Measurements from ENCODE around the gene RFK. TPM values are rescaled to one million over a fixed set of nuclear protein-coding genes. Genes with fewer than 3 reads are reported as not detected.

Gene RFK
- total and polyA plus RNA-seq, 10 donors, result 5.4 to 21.4 (median 14.1) TPM

DNA sequence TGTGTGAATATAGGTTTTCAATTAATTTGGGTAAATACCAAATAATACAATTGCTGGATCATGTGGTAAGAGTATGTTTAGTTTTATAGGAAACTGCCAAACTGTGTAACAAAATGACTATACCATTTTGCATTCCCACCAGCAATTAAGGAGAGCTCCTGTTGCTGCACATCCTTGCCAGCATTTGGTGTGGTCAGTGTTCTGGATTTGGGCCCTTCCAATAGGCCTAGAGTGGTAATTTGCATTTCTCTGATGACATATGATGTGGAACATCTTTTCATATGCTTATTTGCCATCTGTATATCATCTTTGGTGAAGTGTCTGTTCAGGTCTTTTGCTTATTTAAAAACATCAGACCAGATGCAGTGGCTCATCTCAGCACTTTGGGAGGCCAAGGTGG, 11.6 kb upstream of the RFK start:
- DNase-seq, result no peak
- Histone ChIP-seq H3K27ac (no peak overlapping the region), H3K27me3 (replicated peaks in 1 of 7) (no peaks in the 10 kb centered on the region), H3K4me3 (no peak overlapping the region), H3K9me3 (no peaks in the 10 kb centered on the region), H3K36me3 (no peaks in the 10 kb centered on the region), H3K4me1 (peaks cover 0 to 15% (median 11%) of the 10 kb centered on the region in 6 donors)
- intact Hi-C loops (cut with DNase I; ENCODE audit: low total_unique reads), result no loop called here
- TF ChIP-seq POLR2A (IDR thresholded peaks at IDR 0.05), result no peak
- TF ChIP-seq, protein P1, sequence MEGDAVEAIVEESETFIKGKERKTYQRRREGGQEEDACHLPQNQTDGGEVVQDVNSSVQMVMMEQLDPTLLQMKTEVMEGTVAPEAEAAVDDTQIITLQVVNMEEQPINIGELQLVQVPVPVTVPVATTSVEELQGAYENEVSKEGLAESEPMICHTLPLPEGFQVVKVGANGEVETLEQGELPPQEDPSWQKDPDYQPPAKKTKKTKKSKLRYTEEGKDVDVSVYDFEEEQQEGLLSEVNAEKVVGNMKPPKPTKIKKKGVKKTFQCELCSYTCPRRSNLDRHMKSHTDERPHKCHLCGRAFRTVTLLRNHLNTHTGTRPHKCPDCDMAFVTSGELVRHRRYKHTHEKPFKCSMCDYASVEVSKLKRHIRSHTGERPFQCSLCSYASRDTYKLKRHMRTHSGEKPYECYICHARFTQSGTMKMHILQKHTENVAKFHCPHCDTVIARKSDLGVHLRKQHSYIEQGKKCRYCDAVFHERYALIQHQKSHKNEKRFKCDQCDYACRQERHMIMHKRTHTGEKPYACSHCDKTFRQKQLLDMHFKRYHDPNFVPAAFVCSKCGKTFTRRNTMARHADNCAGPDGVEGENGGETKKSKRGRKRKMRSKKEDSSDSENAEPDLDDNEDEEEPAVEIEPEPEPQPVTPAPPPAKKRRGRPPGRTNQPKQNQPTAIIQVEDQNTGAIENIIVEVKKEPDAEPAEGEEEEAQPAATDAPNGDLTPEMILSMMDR (IDR thresholded peaks at IDR 0.05 in 8 of 11, conservative IDR thresholded peaks at IDR 0.05 in 3 of 11), result no peak
- TF ChIP-seq POLR2AphosphoS5 (IDR thresholded peaks at IDR 0.05), result no peak

DNA sequence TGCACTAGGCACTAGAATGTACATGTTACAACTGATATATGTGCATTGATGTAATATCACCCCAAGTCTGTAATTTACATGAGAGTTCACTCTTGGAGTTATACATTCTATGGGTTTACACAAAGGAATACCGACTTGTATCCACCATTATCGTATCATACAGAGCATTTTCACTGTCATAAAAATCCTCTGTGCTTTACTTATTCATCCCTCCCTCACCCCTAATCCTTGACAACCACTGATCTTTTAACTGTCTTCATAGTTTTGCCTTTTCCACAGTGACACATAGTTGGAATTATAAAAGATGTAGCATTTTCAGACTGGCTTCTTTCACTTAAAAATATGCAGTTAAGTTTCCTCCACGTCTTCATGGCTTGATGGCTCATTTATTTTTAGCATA, 11.1 kb upstream of the RFK start:
- no peak for DNase-seq
- H3K27me3 ChIP-seq (replicated peaks in 1 of 7), result no peaks in the 10 kb centered on the region
- no peaks in the 10 kb centered on the region for H3K36me3 ChIP-seq
- TF ChIP-seq, protein P1 (IDR thresholded peaks at IDR 0.05 in 8 of 11, conservative IDR thresholded peaks at IDR 0.05 in 3 of 11), result no peak
- TF ChIP-seq POLR2A (IDR thresholded peaks at IDR 0.05), result no peak
- H3K9me3 ChIP-seq, result no peaks in the 10 kb centered on the region
- peaks cover 0 to 15% (median 11%) of the 10 kb centered on the region in 6 donors for H3K4me1 ChIP-seq
- 76 to 92% (median 81%) methylated on average over 3 of the region's 3 CpGs for WGBS, 5 donors
- H3K4me3 ChIP-seq, result no peak overlapping the region
- no peak overlapping the region for H3K27ac ChIP-seq
- intact Hi-C loops (cut with DNase I; ENCODE audit: low total_unique reads), result no loop called here

DNA sequence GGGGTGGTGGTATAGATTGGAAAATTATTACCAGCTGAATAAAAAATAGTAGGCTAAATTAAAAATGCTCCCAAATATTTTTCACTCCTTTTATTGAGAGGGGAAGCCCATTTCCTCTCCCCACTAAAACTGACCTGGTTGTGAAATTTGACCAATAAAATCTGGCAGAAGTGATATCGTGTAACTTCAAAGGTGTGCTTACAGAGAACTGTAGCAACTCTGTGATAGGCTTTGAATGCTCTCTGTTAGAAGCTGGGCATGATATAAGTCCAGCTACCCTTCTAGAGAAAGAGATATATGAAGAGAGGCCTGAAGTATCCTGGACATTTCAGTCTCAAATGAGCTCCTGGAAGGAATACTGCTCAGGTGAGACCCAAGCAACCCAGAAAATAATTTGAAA, 10.2 kb upstream of the RFK start:
- WGBS, 5 donors, result 46 to 84% (median 68%) methylated on average over 1 of the region's 1 CpG
- intact Hi-C loops (cut with DNase I; ENCODE audit: low total_unique reads), result no loop called here

DNA sequence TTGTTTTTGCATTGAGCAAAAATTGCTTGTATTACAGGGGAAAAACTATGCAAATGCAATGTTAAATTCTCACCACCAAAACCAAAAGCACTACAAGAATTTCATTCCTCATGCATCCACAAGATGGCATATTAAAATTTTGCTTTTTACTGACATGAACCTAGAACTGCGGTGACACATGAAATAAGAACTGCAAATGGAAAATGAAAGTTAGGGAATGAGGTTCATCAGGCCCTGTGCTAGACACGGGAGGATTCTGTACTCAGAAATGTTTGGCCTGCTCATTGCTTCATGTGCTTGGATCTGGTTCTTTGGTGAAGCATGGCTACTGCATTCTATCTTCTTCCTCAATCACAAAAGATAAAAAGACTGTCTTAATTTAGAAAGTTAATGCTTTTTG, 9.1 kb upstream of the RFK start:
- Histone ChIP-seq H3K27ac (peak overlapping the region in 6 of 8 donors; percentile 52 to 72 (median 60)), H3K27me3 (replicated peaks in 1 of 7) (no peaks in the 10 kb centered on the region), H3K9me3 (no peaks in the 10 kb centered on the region), H3K36me3 (no peaks in the 10 kb centered on the region), H3K4me3 (peak overlapping the region in 1 of 8 donors; percentile 42), H3K4me1 (peaks cover 0 to 15% (median 11%) of the 10 kb centered on the region in 6 donors)
- TF ChIP-seq POLR2AphosphoS5 (IDR thresholded peaks at IDR 0.05) (no peak), POLR2A (IDR thresholded peaks at IDR 0.05) (no peak)
- TF ChIP-seq, protein P1 (IDR thresholded peaks at IDR 0.05 in 8 of 11, conservative IDR thresholded peaks at IDR 0.05 in 3 of 11), result peak; percentile 36 to 85 (median 68)
- 0 to 3% (median 1%) methylated on average over 2 of the region's 2 CpGs for WGBS, 5 donors
- DNase-seq, result no peak
- intact Hi-C loops (cut with DNase I; ENCODE audit: low total_unique reads), result no loop called here

More for the DNA sequence above, 10.2 kb upstream of the RFK start:
- Histone ChIP-seq H3K27ac (no peak overlapping the region), H3K9me3 (no peaks in the 10 kb centered on the region), H3K27me3 (replicated peaks in 1 of 7) (no peaks in the 10 kb centered on the region), H3K36me3 (no peaks in the 10 kb centered on the region), H3K4me1 (peaks cover 0 to 15% (median 11%) of the 10 kb centered on the region in 6 donors), H3K4me3 (no peak overlapping the region)
- DNase-seq, result no peak
- TF ChIP-seq, protein P1 (IDR thresholded peaks at IDR 0.05 in 8 of 11, conservative IDR thresholded peaks at IDR 0.05 in 3 of 11), result no peak
- no peak for TF ChIP-seq POLR2A (IDR thresholded peaks at IDR 0.05)
- TF ChIP-seq POLR2AphosphoS5 (IDR thresholded peaks at IDR 0.05), result no peak

Measured in spleen (tissue), 11 donors.